Astrocyte (in vitro differentiated cells and primary cell): Measurements from ENCODE around the gene RABL2A. TPM values are rescaled to one million over a fixed set of nuclear protein-coding genes. Genes with fewer than 3 reads are reported as not detected.

Experiments
- DNase-seq: peaks from one replicate; pipeline ENCODE4 v3.0.0-alpha.2; 2010; ENCODE audit warnings: low read depth
- FAIRE-seq: peaks from 2 replicates; lab custom pipeline; 2011; peaks lifted over from hg19 to GRCh38; lab: Jason Lieb, UNC
- H2AFZ ChIP-seq: 2 replicates; pipeline ENCODE4 v1.6.0; 2012; ENCODE audit warnings: low read depth, low read length, inconsistent platforms
- H3K27ac ChIP-seq: 2 replicates; pipeline ENCODE4 v1.5.1; 2011; ENCODE audit warnings: low read depth, low read length, inconsistent platforms
- H3K27me3 ChIP-seq: 2 replicates; pipeline ENCODE4 v1.6.0; 2011; ENCODE audit warnings: low read length, inconsistent platforms; ENCODE audit not compliant: insufficient read depth
- H3K36me3 ChIP-seq: 2 replicates; pipeline ENCODE4 v1.5.1; 2011; ENCODE audit warnings: low read length, inconsistent platforms; ENCODE audit not compliant: insufficient read depth
- H3K4me1 ChIP-seq: 2 replicates; pipeline ENCODE4 v1.5.1; 2011; ENCODE audit warnings: low read length, inconsistent platforms; ENCODE audit not compliant: insufficient read depth
- H3K4me2 ChIP-seq: 2 replicates; pipeline ENCODE4 v1.6.0; 2012; ENCODE audit warnings: low read length, inconsistent platforms
- H3K4me3 ChIP-seq: 2 replicates; pipeline ENCODE4 v1.5.1; 2011; ENCODE audit warnings: low read depth, mild to moderate bottlenecking, low read length, inconsistent platforms; ENCODE audit not compliant: insufficient read depth
- H3K79me2 ChIP-seq: 2 replicates; pipeline ENCODE4 v1.6.0; 2012; ENCODE audit warnings: mild to moderate bottlenecking, low read length, inconsistent platforms; ENCODE audit not compliant: insufficient read depth
- H3K9ac ChIP-seq: 2 replicates; pipeline ENCODE4 v1.6.0; 2012; ENCODE audit warnings: mild to moderate bottlenecking, low read length, inconsistent platforms
- H3K9me3 ChIP-seq: 2 replicates; pipeline ENCODE4 v1.5.1; 2012; ENCODE audit warnings: low read depth, mild to moderate bottlenecking, low read length, inconsistent platforms; ENCODE audit not compliant: insufficient read depth
- H4K20me1 ChIP-seq: 2 replicates; pipeline ENCODE4 v1.6.0; 2012; ENCODE audit warnings: low read length, inconsistent platforms; ENCODE audit not compliant: insufficient read depth
- H3K27ac Mint-ChIP-seq: one replicate; pipeline ENCODE4 v1.8.0; 2021; ENCODE audit warnings: mild to moderate bottlenecking, mixed read lengths; ENCODE audit not compliant: unreplicated experiment
- H3K27me3 Mint-ChIP-seq: one replicate; pipeline ENCODE4 v1.8.0; 2021; ENCODE audit warnings: low read depth, mixed read lengths; ENCODE audit not compliant: unreplicated experiment
- H3K36me3 Mint-ChIP-seq: one replicate; pipeline ENCODE4 v1.8.0; 2021; ENCODE audit warnings: low read depth, mixed read lengths; ENCODE audit not compliant: unreplicated experiment
- H3K4me1 Mint-ChIP-seq: one replicate; pipeline ENCODE4 v1.8.0; 2021; ENCODE audit warnings: low read depth, mixed read lengths; ENCODE audit not compliant: unreplicated experiment
- H3K4me3 Mint-ChIP-seq: one replicate; pipeline ENCODE4 v1.8.0; 2021; ENCODE audit warnings: mild to moderate bottlenecking, moderate library complexity, mixed read lengths; ENCODE audit not compliant: unreplicated experiment
- H3K9me3 Mint-ChIP-seq: one replicate; pipeline ENCODE4 v1.8.0; 2021; ENCODE audit warnings: mild to moderate bottlenecking, mixed read lengths; ENCODE audit not compliant: unreplicated experiment
- CTCF ChIP-seq: IDR thresholded peaks from 2 replicates; pipeline ENCODE4 v1.5.1; 2011; ENCODE audit warnings: low read depth, mild to moderate bottlenecking, inconsistent platforms, low read length, moderate library complexity; ENCODE audit not compliant: insufficient read depth
- EZH2 ChIP-seq: IDR thresholded peaks from 2 replicates; pipeline ENCODE4 v1.6.1; 2012; ENCODE audit warnings: mild to moderate bottlenecking, low read length, inconsistent platforms; ENCODE audit not compliant: insufficient read depth
- total RNA-seq: library from RNA; stranded (reverse); gene quantifications from 2 replicates; pipeline ENCODE4 v1.2.1, GENCODE V29; 2021

Gene RABL2A
- total RNA-seq, 1 donor from 2014 or later: 13.0 TPM

GRCh38 chr2:113676623-113677266 is 49.7 kb downstream of the RABL2A start:
- Histone ChIP-seq H3K9ac (no peak overlapping the region), H4K20me1 (no peaks in the 10 kb centered on the region), H2AFZ (no peak overlapping the region), H3K9me3 (no peaks in the 10 kb centered on the region), H3K4me2 (no peak overlapping the region), H3K36me3 (no peaks in the 10 kb centered on the region), H3K79me2 (no peaks in the 10 kb centered on the region), H3K4me3 (no peak overlapping the region), H3K4me1 (no peaks in the 10 kb centered on the region), H3K27me3 (peaks cover 4% of the 10 kb centered on the region), H3K27ac (no peak overlapping the region)
- Mint-ChIP-seq H3K27ac (no peak overlapping the region), H3K4me1 (peaks cover 2% of the 10 kb centered on the region), H3K9me3 (peaks cover 1% of the 10 kb centered on the region), H3K36me3 (no peaks in the 10 kb centered on the region), H3K27me3 (peaks cover 44% of the 10 kb centered on the region), H3K4me3 (no peak overlapping the region)
- FAIRE-seq (no peak), DNase-seq (no peak)
- TF ChIP-seq EZH2 (no peak), CTCF (no peak)

GRCh38 chr2:113677330-113677729 is 50.3 kb downstream of the RABL2A start:
- H3K36me3 Mint-ChIP-seq: no peaks in the 10 kb centered on the region
- H3K27me3 Mint-ChIP-seq: peaks cover 44% of the 10 kb centered on the region
- Histone ChIP-seq H3K36me3 (no peaks in the 10 kb centered on the region), H3K79me2 (no peaks in the 10 kb centered on the region), H3K27me3 (peaks cover 4% of the 10 kb centered on the region), H3K9me3 (no peaks in the 10 kb centered on the region), H3K4me2 (no peak overlapping the region), H3K4me3 (no peak overlapping the region), H3K9ac (no peak overlapping the region), H3K27ac (no peak overlapping the region), H4K20me1 (no peaks in the 10 kb centered on the region), H2AFZ (no peak overlapping the region), H3K4me1 (no peaks in the 10 kb centered on the region)
- no peak for TF ChIP-seq CTCF
- no peak for TF ChIP-seq EZH2
- no peak for DNase-seq
- H3K9me3 Mint-ChIP-seq: peaks cover 6% of the 10 kb centered on the region
- H3K27ac Mint-ChIP-seq: no peak overlapping the region
- no peak for FAIRE-seq
- H3K4me1 Mint-ChIP-seq: peaks cover 2% of the 10 kb centered on the region
- no peak overlapping the region for H3K4me3 Mint-ChIP-seq

GRCh38 chr2:113679457-113679856 is 52.4 kb downstream of the RABL2A start:
- TF ChIP-seq EZH2 (no peak), CTCF (no peak)
- FAIRE-seq (no peak), DNase-seq (no peak)
- no peaks in the 10 kb centered on the region for H3K4me1 ChIP-seq
- H2AFZ ChIP-seq: no peak overlapping the region
- no peaks in the 10 kb centered on the region for H3K79me2 ChIP-seq
- H3K9me3 ChIP-seq: no peaks in the 10 kb centered on the region
- H3K27ac ChIP-seq: no peak overlapping the region
- H3K4me3 Mint-ChIP-seq: no peak overlapping the region
- no peak overlapping the region for H3K4me2 ChIP-seq
- no peak overlapping the region for H3K27ac Mint-ChIP-seq
- H3K27me3 Mint-ChIP-seq: peaks cover 38% of the 10 kb centered on the region
- H3K9ac ChIP-seq: no peak overlapping the region
- no peak overlapping the region for H3K4me3 ChIP-seq
- peaks cover 4% of the 10 kb centered on the region for H3K27me3 ChIP-seq
- no peaks in the 10 kb centered on the region for H3K36me3 ChIP-seq
- H4K20me1 ChIP-seq: no peaks in the 10 kb centered on the region
- H3K9me3 Mint-ChIP-seq: peaks cover 8% of the 10 kb centered on the region
- H3K4me1 Mint-ChIP-seq: peaks cover 2% of the 10 kb centered on the region
- no peaks in the 10 kb centered on the region for H3K36me3 Mint-ChIP-seq
